NCI-H69 (cell line): ENCODE data around the gene TYROBP.
A peak's percentile ranks its signal among the peaks of the same experiment; 100 is the strongest.
"Not testable (repeated sequence)": the region's sequence is repeated elsewhere in the genome, so short reads cannot be mapped to it uniquely, and the experiment has no call there.

Experiments used
- DNase-seq: peaks from one replicate; lab custom pipeline; 2025; lab: John Stamatoyannopoulos, UW

Gene TYROBP

DNA sequence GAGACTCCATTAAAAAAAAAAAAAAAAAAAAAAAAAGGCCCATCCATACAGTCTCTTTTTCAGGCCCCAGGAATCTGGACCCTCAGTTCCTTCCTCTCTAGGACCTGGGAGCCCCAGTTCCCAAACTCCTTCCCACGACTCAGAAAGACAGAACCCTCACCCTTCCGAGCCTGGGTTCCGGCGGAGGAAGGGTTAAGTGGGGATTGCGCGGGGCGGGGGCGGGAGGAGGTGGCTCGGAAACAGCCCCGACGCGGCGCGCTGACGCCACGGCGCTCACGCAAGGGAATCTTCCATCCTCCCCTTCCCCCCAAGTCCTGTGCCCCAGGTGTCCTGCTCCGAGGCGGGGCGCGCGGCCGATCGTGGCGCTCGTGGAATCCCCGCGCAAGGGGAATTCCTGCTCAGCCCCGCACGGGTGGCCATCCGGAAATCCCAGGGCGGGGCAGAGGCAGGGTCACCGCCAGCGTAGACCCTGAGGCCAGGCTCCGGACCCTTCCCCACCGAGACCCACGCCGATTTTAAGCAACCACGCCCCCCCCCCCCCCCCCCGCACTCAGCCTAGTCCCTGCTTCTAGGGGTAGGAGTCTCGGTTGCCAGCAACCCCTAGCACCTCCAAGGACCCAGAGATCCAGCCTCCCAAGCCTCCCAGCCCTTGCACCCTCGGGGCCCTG is 8.4 kb downstream of the TYROBP start:
- DNase-seq, result peak; percentile 85

DNA sequence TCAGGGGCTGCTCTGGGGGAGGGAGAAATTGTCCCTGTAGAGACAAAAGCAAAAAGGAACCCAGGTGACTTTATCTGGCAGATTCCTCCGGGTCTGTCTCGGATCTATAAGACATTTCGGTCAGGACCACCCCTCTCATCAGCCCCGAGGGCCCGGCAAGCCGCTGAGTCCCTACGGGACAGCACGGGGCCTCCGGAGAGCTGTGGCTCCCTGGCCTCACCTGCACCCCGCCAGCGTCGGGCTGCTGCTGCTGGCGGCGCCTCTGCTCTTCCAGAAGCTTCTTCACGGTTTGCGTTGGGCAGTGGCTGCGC is 9.6 kb downstream of the TYROBP start:
- no peak for DNase-seq

GRCh38 chr19:35897706-35898451 is 10.2 kb downstream of the TYROBP start:
- no peak for DNase-seq

DNA sequence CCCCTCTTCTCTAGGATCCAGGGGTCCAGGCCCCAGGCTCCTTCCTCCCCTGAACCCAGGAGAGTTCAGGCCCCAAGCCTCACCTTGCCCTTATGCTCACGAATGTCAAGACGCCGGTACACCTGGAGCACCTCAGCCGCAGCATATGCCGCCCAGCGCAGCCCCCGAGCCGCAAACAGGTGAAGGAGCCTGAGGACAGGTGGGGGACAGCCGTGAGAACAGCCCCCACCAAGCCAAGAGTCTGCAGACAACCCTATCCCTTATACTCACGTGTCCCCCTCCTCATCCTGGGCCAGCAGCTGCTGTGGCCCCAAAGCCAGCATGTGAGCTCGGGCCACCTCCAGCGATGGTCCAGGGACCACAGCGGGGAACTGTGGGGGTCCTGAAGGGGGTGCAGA is 11.5 kb downstream of the TYROBP start:
- no peak for DNase-seq

GRCh38 chr19:35895911-35896642 is 12.0 kb downstream of the TYROBP start:
- DNase-seq, result no peak

DNA sequence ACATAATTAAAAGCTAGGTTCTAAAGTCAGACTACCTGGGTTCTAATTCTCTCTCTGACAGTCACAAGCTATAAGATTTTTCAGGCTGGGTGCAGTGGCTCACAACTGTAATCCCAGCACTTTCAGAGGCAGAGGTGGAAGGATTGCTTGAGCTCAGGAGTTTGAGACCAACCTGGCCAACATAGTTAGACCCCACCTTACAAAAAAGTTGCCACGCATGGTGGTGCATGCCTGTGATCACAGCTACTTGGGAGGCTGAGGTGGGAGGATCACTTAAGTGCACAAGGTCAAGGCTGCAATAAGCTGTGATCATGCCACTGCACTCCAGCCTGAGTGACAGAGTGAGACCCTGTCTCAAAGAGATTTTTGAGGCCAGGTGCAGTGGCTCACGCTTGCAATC is 13.8 kb downstream of the TYROBP start:
- DNase-seq, result no peak

DNA sequence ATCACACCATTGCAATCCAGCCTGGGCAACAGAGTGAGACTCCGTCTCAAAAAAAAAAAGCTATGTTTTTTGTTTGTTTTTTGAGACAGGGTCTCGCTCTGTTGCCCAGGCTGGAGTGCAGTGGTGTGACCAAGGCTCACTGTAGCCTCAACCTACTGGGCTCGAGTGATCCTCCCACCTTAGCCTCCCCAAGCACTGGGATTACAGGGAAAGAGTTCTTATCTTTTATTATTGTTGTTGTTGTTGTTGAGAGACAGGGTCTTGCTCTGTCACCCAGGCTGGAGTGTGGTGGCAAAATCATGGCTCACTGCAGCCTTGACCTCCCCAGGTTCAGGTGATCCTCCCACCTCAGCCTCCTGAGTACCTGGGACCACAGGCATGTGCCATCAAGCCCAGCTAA is 16.3 kb downstream of the TYROBP start:
- DNase-seq, result not testable (repeated sequence)

DNA sequence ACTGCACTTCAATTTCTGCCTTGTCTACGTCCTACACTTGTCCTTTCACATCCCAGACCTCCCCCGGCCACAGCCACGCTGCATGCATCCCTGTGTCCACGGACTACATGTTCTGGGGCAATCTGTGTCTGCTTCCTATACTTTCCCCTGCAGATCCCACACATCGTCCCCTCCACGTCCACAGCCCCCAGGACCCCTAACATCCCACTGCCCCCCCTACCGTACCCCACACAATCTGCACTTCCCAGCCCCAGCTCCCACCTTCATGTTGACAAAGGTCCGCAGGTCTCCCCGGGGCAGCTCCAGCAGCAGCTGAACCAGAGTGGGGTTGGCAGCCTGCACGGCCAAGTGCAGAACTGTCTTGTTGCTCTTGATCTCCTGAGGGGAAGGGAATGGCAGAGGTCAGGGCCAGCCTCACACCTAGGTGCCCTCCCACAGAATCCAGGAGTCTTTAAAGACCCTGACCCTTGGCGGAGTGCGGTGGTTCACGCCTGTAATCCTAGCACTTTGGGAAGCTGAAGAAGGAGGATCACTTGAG is 17.9 kb downstream of the TYROBP start:
- no peak for DNase-seq

- DNase-seq, result no peak
These were observed 18.6 kb downstream of the TYROBP start for GRCh38 chr19:35889370-35890112.

DNA sequence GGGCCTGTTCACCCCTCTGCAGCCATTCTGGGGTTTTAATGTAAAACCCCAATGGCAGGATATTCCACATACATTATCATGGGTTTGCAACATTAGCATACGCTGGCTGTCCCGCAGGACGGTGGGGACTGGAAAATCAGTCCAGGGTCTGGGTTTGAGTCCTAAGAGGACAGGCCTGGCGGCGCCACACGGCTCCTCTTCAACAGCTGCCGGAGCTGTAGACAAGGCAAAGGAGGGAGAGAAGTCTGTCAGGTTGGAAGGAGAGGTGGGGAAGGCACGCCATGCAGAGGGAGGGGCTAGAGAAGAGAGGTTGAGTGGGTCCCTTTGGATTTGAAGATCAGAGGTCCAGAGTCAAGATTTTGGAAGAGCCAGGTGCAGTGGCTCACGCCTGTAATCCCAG is 19.7 kb downstream of the TYROBP start:
- DNase-seq, result no peak

- no peak for DNase-seq
These were observed 20.9 kb downstream of the TYROBP start for GRCh38 chr19:35887197-35887596.

- no peak for DNase-seq
These were observed 22.2 kb downstream of the TYROBP start for GRCh38 chr19:35885904-35886303.

GRCh38 chr19:35885225-35885738 is 22.8 kb downstream of the TYROBP start:
- DNase-seq, result no peak

DNA sequence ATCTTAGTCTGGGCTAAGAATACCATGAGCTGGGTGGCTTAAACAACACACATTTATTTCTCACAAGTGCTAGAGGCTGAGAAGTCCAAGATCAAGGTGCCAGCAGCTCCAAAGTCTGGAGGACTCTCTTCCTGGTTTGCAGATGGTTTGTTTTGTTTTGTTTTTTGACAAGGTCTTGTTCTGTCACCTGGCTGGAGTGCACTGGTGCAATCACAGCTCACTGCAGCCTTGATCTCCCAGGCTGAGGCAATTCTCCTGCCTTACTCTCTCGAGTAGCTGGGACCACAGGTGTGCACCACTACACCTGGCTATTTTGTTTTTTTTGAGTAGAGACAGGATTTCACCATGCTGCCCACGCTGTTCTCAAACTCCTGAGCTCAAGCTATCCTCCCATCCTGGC is 24.2 kb downstream of the TYROBP start:
- DNase-seq, result no peak

DNA sequence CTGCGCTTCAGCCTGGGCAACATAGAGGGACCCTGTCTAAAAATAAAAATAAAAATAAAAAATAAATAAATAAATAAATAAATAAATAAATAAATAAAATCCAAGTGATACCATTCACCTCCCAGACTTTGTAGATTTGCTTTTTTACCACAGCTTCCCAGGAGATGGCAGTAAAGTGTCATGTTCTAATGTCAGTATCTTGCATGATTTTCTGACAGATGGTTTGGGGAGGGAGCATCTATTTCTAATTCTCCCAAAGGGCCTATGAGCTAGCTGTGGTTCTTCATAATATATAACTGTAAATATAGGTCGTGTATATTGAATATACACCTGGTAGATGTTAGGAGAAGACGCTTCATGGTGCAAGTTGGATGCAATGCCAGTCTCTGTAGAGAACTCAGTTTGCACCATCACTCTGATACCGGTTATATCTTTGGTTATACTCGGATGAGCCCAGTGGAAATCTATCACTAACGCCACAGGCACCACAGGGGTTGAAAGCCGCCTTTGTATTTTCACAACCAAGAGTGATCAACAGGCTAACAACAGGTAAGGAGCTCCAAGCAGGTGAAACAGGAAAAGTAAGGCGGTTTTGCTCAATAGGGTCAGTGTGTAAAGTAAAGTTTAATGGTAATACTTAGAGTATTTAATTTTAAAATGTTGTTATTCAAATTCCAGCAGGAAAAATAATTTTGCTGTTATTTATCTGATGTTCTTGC is 25.8 kb downstream of the TYROBP start:
- peak; percentile 87 for DNase-seq

DNA sequence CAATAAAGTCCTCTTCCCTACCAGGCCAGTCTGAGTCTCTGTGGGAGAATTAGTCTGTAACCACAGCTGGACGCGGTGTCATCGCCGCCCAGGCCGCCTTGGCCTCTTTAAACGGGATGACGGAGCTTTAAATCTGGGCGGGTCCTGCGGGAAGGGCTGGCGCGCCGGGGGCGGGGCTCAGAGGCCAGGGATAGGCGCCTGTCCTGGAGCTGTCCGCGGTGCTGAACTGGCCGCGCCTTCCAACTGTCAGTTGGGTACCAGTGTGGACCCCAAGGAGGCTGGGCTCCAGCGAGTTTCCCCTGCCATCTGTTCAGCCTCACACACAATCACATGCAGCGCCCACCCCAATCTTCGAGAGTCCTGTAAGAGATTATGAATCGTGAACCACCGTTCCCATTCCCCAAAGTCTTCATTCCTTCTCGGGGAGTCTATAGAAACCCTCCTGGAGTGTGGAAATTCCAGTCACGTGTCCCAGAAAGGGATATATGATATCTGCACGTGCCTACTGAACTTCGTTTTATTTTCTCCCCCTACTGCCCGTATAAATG is 28.3 kb downstream of the TYROBP start:
- DNase-seq, result peak; percentile 81

GRCh38 chr19:35879068-35879467 is 29.0 kb downstream of the TYROBP start:
- DNase-seq, result no peak

GRCh38 chr19:35874392-35874930 is 33.6 kb downstream of the TYROBP start:
- DNase-seq, result no peak

DNA sequence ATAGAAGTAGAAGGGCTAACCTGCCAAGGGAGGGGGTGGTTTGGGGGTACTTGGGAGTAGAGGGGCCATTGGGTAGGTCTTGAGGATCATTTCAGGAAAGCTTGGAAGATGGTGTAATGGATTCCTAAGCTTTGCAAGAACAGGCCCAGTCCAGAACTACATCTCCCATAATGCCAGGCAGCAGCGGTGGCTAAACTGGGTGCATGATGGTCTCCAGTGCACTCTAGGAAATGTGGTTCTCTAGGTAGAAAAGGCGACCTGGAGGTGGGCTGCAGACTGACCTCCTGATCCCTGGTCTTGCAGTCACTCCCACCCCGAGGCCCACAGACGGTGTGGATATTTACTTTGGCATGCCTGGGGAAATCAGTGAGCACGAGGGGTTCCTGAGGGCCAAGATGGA is 35.9 kb downstream of the TYROBP start:
- no peak for DNase-seq

DNA sequence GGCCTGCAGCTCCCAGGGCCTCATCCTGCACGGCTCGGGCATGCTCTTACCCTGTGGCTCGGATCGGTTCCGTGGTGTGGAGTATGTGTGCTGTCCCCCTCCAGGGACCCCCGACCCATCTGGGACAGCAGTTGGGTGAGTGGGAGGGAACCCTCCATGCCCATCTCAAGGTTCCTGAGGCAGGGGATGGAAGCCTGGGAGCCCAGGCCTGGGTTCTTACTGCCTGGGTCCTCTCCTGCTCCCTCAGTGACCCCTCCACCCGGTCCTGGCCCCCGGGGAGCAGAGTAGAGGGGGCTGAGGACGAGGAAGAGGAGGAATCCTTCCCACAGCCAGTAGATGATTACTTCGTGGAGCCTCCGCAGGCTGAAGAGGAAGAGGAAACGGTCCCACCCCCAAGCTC is 36.5 kb downstream of the TYROBP start:
- DNase-seq, result no peak

GRCh38 chr19:35870798-35871197 is 37.3 kb downstream of the TYROBP start:
- no peak for DNase-seq
